Erythroblast (primary cell): ENCODE data around the gene GEMIN7.

Source experiments
- DNase-seq, 2 experiments: peaks; one replicate each; lab custom pipeline; 2025; lab: John Stamatoyannopoulos, UW
- GATA1 ChIP-seq: IDR thresholded peaks from 2 replicates; pipeline ENCODE4 v1.6.1; 2011; ENCODE audit warnings: low read depth, mild to moderate bottlenecking, control low read depth, low read length, moderate library complexity
- POLR2A ChIP-seq: IDR thresholded peaks from 2 replicates; pipeline ENCODE4 v1.6.1; 2011; ENCODE audit warnings: mild to moderate bottlenecking, low read length

Gene GEMIN7

GRCh38 chr19:45087531-45087930 lies 8.5 kb downstream of the GEMIN7 start:
- no peak for TF ChIP-seq GATA1
- TF ChIP-seq POLR2A: no peak
- DNase-seq: no peak

- no peak for TF ChIP-seq POLR2A
- no peak for TF ChIP-seq GATA1
Measured at GRCh38 chr19:45090034-45090433, 11.0 kb downstream of the GEMIN7 start.

GRCh38 chr19:45090606-45091005 lies 11.5 kb downstream of the GEMIN7 start:
- TF ChIP-seq GATA1 (no peak), POLR2A (no peak)
- no peak for DNase-seq

More at GRCh38 chr19:45090034-45090433, 11.0 kb downstream of the GEMIN7 start:
- DNase-seq: no peak

GRCh38 chr19:45091031-45091923 lies 12.2 kb downstream of the GEMIN7 start:
- peak; percentile 99 to 100 for DNase-seq
- TF ChIP-seq GATA1: no peak
- peak; percentile 66 for TF ChIP-seq POLR2A

GRCh38 chr19:45092747-45093678 lies 14.0 kb downstream of the GEMIN7 start, which contains the start of gene PPP1R37:
TSS of gene PPP1R37 (plus strand) at chr19:45093179. CDS start at chr19:45093326, 147 bp downstream.
- peak; percentile 98 for DNase-seq
- TF ChIP-seq POLR2A: peak; percentile 62
- no peak for TF ChIP-seq GATA1

- no peak for DNase-seq
- no peak for TF ChIP-seq POLR2A
- no peak for TF ChIP-seq GATA1
Measured at GRCh38 chr19:45094137-45094536, 15.1 kb downstream of the GEMIN7 start.

- TF ChIP-seq POLR2A (no peak), GATA1 (no peak)
- DNase-seq: no peak
Measured at GRCh38 chr19:45094707-45095106, 15.6 kb downstream of the GEMIN7 start.

GRCh38 chr19:45095496-45096413 lies 16.7 kb downstream of the GEMIN7 start:
- TF ChIP-seq POLR2A (no peak), GATA1 (no peak)
- no peak for DNase-seq

- DNase-seq: no peak
- TF ChIP-seq POLR2A: no peak
- TF ChIP-seq GATA1: no peak
Measured at GRCh38 chr19:45096700-45097099, 17.6 kb downstream of the GEMIN7 start.

GRCh38 chr19:45097450-45097775 lies 18.4 kb downstream of the GEMIN7 start:
- DNase-seq: no peak
- no peak for TF ChIP-seq GATA1
- no peak for TF ChIP-seq POLR2A

- TF ChIP-seq POLR2A (no peak), GATA1 (no peak)
- DNase-seq: peak; percentile 51 to 61
Measured at GRCh38 chr19:45097776-45098520, 18.9 kb downstream of the GEMIN7 start.
